Suppressor macrophage treated with lipopolysaccharide for 4 hours (primary cell): ENCODE measurements around the gene KPNA1.
"Not testable (repeated sequence)": the region's sequence is repeated elsewhere in the genome, so short reads cannot be mapped to it uniquely, and the experiment has no call there.

Experiments used
- DNase-seq: peaks from one replicate; pipeline ENCODE4 v3.0.0-alpha.2; 2020

Gene KPNA1

GRCh38 chr3:122516846-122517360 lies 2.2 kb upstream of the KPNA1 start:
- DNase-seq, result no peak

- DNase-seq, result no peak
These were observed 1.1 kb upstream of the KPNA1 start for GRCh38 chr3:122515870-122516269.

GRCh38 chr3:122515020-122515468 lies 305 bp upstream of the KPNA1 start:
- no peak for DNase-seq

- DNase-seq, result no peak
These were observed 1.2 kb downstream of the KPNA1 start for GRCh38 chr3:122513386-122514122.

- no peak for DNase-seq
These were observed 2.5 kb downstream of the KPNA1 start for GRCh38 chr3:122512284-122512683.

GRCh38 chr3:122510878-122511535 lies 3.7 kb downstream of the KPNA1 start:
- DNase-seq, result no peak

GRCh38 chr3:122508944-122509343 lies 5.8 kb downstream of the KPNA1 start:
- DNase-seq, result not testable (repeated sequence)

- DNase-seq, result no peak
These were observed 6.4 kb downstream of the KPNA1 start for GRCh38 chr3:122508135-122508914.

GRCh38 chr3:122506450-122506849 lies 8.3 kb downstream of the KPNA1 start:
- no peak for DNase-seq

GRCh38 chr3:122505676-122506075 lies 9.1 kb downstream of the KPNA1 start:
- DNase-seq, result no peak

GRCh38 chr3:122502941-122503340 lies 11.8 kb downstream of the KPNA1 start:
- peak; percentile 42 for DNase-seq

- no peak for DNase-seq
These were observed 12.6 kb downstream of the KPNA1 start for GRCh38 chr3:122502139-122502538.

- DNase-seq, result not testable (repeated sequence)
These were observed 13.8 kb downstream of the KPNA1 start for GRCh38 chr3:122500964-122501363.

GRCh38 chr3:122498152-122498551 lies 16.6 kb downstream of the KPNA1 start:
- no peak for DNase-seq

GRCh38 chr3:122497425-122497824 lies 17.3 kb downstream of the KPNA1 start:
- peak; percentile 85 for DNase-seq

- no peak for DNase-seq
These were observed 18.2 kb downstream of the KPNA1 start for GRCh38 chr3:122496508-122496907.

- DNase-seq, result no peak
These were observed 21.4 kb downstream of the KPNA1 start for GRCh38 chr3:122493296-122493695.

- DNase-seq, result no peak
These were observed 26.3 kb downstream of the KPNA1 start for GRCh38 chr3:122488262-122488973.

- no peak for DNase-seq
These were observed 29.8 kb downstream of the KPNA1 start for GRCh38 chr3:122484985-122485384.

GRCh38 chr3:122481390-122481789 lies 33.3 kb downstream of the KPNA1 start:
- DNase-seq, result no peak

GRCh38 chr3:122476532-122476931 lies 38.2 kb downstream of the KPNA1 start:
- no peak for DNase-seq

GRCh38 chr3:122475316-122475715 lies 39.4 kb downstream of the KPNA1 start:
- no peak for DNase-seq

GRCh38 chr3:122469659-122470058 lies 45.1 kb downstream of the KPNA1 start:
- no peak for DNase-seq
